Femur (tissue), 1 donor: ENCODE data around the gene BCL11A.

ENCODE experiments used
- DNase-seq: peaks from one replicate; pipeline ENCODE4 v3.0.0-alpha.2; 2017

BCL11A gene

GRCh38 chr2:60544062-60544461 lies 9.4 kb downstream of the BCL11A start:
- no peak for DNase-seq

GRCh38 chr2:60541056-60541651 lies 12.3 kb downstream of the BCL11A start:
- DNase-seq = no peak

GRCh38 chr2:60540074-60540473 lies 13.4 kb downstream of the BCL11A start:
- no peak for DNase-seq

GRCh38 chr2:60539140-60539539 lies 14.3 kb downstream of the BCL11A start:
- no peak for DNase-seq

GRCh38 chr2:60538101-60538500 lies 15.4 kb downstream of the BCL11A start:
- no peak for DNase-seq

- no peak for DNase-seq
Observed at GRCh38 chr2:60536746-60537145, 16.7 kb downstream of the BCL11A start.

- DNase-seq = no peak
Observed at GRCh38 chr2:60535685-60536312, 17.7 kb downstream of the BCL11A start.

- DNase-seq = no peak
Observed at GRCh38 chr2:60534892-60535684, 18.4 kb downstream of the BCL11A start.

- DNase-seq = no peak
Observed at GRCh38 chr2:60534052-60534685, 19.3 kb downstream of the BCL11A start.

GRCh38 chr2:60533101-60534051 lies 20.1 kb downstream of the BCL11A start:
- DNase-seq = no peak

- DNase-seq = no peak
Observed at GRCh38 chr2:60532421-60532820, 21.0 kb downstream of the BCL11A start.

GRCh38 chr2:60531701-60532133 lies 21.7 kb downstream of the BCL11A start:
- no peak for DNase-seq

GRCh38 chr2:60530660-60531281 lies 22.7 kb downstream of the BCL11A start:
- DNase-seq = peak; percentile 64

- no peak for DNase-seq
Observed at GRCh38 chr2:60529785-60530627, 23.4 kb downstream of the BCL11A start.

GRCh38 chr2:60529136-60529784 lies 24.2 kb downstream of the BCL11A start:
- no peak for DNase-seq

GRCh38 chr2:60528281-60529020 lies 25.0 kb downstream of the BCL11A start:
- peak; percentile 50 for DNase-seq

GRCh38 chr2:60527762-60528161 lies 25.7 kb downstream of the BCL11A start:
- DNase-seq = peak; percentile 71

- DNase-seq = no peak
Observed at GRCh38 chr2:60526623-60527022, 26.8 kb downstream of the BCL11A start.

- no peak for DNase-seq
Observed at GRCh38 chr2:60525899-60526298, 27.6 kb downstream of the BCL11A start.

- DNase-seq = no peak
Observed at GRCh38 chr2:60524874-60525273, 28.6 kb downstream of the BCL11A start.
